ENCODE results near the gene ATP1A3.

Gene ATP1A3

GRCh38 chr19:41987141-41987860, 6.7 kb downstream of the ATP1A3 start:
- DNase-seq (ENCODE audit: low read depth in 2 of 2), result no peak

DNA sequence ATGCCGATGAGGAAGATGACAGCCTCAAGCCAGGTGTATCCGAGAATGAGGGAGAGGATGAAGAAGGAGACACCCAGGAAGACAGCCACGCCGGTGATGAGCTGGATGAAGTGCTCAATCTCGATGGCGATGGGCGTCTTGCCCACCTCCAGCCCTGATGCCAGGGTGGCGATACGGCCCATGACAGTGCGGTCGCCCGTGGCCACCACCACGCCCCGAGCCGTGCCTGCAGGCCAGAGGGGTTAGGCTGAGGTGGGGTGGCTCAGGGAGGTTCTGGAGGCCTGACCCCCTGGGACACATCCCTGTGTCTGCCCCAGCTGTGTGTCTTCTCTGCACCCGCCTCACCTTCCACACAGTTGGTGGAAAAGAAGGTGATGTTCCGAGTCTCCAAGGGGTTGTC, 9.1 kb downstream of the ATP1A3 start:
- no peak for DNase-seq (ENCODE audit: low read depth in 2 of 2)

DNA sequence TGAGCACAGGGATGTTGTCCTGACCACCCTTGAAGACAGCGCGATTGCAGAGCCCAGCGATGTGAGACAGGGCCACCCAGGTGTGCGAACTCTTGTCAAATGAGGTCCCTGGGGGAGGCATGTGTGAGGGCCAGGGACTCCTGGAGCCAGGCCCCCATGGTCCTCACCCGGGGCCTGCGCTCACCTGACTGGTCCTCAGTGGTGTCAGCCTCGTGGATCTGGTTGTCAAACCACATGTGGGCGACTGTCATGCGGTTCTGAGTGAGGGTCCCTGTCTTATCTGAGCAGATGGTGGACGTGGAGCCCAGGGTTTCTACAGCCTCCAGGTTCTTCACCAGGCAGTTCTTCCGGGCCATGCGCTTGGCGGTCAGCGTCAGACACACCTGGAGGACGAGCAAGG, 12.3 kb downstream of the ATP1A3 start:
- no peak for DNase-seq (ENCODE audit: low read depth in 2 of 2)

DNA sequence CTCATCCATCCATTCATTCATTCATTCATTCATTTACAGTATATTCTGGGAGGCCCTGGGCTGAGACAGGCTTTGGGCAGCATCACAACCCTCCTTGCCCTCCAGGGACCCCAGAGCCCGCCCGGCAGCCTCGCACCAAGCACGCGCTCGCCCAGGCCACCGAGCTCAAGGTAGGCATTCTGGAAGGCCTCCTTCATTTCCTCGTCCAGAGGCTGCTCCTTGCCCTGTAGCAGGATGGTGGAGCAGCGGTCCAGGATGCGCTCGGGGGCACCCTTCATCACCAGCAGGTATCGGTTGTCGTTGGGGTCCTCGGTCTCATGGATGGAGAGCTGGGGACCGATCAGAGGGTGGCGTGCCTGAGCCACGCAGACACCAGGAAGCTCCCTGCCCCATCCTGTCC, 15.6 kb downstream of the ATP1A3 start:
- no peak for DNase-seq (ENCODE audit: low read depth in 2 of 2)

GRCh38 chr19:41977916-41978315, 16.1 kb downstream of the ATP1A3 start:
- no peak for DNase-seq (ENCODE audit: low read depth in 2 of 2)

GRCh38 chr19:41974652-41975051, 19.4 kb downstream of the ATP1A3 start:
- no peak for DNase-seq (ENCODE audit: low read depth in 2 of 2)

DNA sequence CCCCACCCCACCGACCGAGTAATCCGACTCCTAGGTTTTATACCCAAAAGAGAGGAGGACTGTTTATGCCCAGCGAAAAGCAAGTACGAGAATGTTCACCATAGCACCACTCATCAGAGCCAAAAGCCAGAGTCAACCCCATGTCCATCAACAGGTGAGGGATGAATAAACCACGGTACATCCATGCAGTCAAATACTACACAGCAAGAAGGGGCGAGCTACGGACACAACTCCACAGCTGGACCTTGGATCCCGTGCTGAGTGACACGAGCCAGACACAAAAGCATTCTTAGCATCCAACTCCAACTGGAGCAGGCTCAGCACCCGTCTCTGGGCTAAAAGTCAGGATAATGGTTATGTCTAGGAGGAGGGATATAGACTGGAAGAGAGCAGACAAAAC, 22.7 kb downstream of the ATP1A3 start:
- DNase-seq (ENCODE audit: low read depth in 2 of 2), result no peak

- no peak for DNase-seq (ENCODE audit: low read depth in 2 of 2)
Observed at GRCh38 chr19:41969772-41970458, 24.1 kb downstream of the ATP1A3 start.

- no peak for DNase-seq (ENCODE audit: low read depth in 2 of 2)
Observed at GRCh38 chr19:41968751-41969595, 25.1 kb downstream of the ATP1A3 start.

GRCh38 chr19:41967054-41967783, 26.8 kb downstream of the ATP1A3 start:
- no peak for DNase-seq (ENCODE audit: low read depth in 2 of 2)

GRCh38 chr19:41965106-41965505, 28.9 kb downstream of the ATP1A3 start:
- no peak for DNase-seq (ENCODE audit: low read depth in 2 of 2)

DNA sequence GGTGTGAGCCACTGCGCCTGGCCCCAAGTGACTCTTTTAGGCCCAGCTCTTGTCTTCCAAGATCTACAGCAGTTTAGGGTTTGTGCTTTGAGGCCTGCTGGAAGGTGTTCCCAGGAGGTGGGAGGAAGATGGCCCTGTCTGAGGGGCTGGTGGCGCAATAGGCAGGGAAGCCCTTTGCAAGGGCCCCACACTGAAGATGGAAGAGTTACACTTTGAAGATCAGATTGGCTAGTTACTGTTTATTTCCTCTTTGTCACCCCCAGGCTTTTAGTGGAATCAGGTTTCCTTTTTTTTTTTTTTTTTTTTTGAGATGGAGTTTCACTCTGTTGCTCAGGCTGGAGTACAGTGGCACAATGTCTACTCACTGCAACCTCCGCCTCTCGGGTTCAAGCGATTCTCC, 33.1 kb downstream of the ATP1A3 start:
- DNase-seq (ENCODE audit: low read depth in 2 of 2), result no peak

DNA sequence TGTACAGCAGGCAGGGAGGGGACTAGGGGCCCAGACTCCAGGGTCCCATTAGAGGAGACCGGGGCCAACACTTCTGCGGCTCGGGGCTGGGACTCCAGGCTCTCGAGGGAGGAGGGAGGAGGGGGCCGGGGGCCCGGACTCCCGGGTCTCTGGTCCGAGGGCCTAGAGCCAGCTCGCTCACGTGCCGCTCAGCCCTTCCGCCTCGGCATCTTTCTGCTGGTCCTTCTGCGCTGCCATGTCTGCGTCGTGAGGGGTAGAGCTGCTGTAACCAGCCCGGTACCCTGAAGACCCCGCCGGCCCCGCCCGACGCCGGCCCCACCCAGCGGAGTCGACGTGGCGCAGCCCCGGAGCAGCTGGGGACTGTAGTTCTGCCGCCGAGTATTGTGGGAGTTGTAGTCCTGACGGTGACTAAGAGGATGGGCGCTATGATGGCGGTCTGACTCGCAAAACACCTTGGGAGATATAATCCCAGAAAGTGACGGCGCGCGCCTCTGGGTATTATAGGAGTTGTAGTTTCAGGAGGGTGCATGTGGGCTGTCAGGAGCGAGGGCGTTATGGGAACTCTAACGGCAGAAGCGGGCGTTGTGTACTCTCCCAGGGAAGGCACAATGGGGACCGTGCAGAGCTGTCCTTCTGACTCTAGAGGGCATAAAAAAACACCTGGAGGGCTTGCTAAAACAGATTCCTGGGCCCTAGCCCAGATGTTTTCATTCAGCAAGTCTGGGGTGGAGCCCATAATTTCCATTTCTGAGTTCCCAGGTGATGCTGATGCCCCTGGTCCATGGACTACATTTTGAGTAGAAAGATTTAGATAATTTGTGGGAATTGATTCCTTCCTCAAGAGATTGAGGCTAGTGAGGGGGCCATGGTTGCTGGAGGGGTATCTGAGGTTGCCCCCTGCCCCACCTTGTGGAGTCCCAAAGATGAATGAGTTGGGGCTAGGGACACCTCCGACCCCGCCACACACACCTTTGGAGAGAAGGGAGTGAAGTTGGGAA, 34.7 kb downstream of the ATP1A3 start, which contains the start of gene RABAC1:
Gene RABAC1 (minus strand): TSS at position 266 of the 998 bp plus-strand sequence. CDS start 29 bp downstream, at position 237.
- peak; percentile 74 to 76 for DNase-seq (ENCODE audit: low read depth in 2 of 2)

DNA sequence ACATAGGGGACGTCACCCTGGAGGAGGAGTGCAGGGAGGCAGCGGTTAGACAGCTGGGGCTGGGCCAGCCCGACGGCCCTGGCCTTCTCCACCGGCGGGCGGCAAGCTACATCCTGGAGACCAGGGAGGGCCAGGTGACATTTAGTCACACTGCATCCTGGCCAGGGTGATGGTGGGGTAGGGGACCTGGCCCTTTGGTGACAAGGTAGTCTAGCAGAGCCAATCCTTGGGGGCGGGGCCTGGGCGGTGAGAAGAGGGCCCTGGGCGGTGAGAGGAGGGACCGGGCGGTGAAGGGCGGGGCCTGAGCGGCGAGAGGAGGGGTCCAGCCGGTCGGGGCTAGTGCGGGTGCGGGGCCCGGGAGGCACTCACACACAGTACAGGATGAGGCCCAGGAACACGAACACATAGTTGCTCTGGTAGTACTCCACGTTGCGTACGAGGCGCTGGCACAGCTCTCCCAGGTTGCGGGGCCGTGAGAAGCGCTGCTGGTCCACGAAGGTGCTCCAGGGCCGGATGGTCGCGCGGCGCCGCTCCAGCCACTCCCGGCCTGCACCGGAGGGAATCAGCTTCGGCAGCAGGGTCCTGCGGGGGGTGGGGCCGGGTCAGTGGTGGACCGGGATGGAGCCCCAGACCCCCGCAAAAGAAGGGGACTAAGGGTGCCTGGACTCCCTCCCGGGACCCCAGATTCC, 35.5 kb downstream of the ATP1A3 start:
- no peak for DNase-seq (ENCODE audit: low read depth in 2 of 2)

DNA sequence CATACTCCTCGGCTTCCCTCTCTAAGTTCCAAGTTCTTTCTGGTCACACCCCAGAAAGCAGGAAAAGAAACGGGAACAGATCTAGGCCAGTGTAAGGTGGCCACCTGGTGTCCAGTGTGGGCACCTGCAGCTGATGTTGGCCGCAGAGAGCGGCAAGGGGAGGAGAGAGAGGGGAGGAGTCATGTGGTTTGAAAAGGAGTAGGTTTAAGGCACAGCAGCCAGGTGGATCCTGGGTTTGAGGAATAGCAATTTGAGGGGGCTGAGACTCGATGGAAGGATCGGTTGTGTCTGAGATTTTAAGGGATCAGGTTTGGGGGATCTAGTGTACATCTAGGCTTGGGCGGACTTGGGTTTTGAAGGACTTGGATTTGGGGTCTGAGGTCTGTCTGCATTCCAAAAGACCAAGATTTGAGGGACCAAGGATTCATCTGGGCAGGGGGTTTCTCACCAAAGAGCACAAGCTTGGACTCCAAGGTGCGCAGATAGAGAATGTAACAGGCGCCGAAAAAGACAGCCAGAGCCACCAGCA, 36.1 kb downstream of the ATP1A3 start:
- DNase-seq (ENCODE audit: low read depth in 2 of 2), result peak in 1 of 2 experiments; percentile 31

DNA sequence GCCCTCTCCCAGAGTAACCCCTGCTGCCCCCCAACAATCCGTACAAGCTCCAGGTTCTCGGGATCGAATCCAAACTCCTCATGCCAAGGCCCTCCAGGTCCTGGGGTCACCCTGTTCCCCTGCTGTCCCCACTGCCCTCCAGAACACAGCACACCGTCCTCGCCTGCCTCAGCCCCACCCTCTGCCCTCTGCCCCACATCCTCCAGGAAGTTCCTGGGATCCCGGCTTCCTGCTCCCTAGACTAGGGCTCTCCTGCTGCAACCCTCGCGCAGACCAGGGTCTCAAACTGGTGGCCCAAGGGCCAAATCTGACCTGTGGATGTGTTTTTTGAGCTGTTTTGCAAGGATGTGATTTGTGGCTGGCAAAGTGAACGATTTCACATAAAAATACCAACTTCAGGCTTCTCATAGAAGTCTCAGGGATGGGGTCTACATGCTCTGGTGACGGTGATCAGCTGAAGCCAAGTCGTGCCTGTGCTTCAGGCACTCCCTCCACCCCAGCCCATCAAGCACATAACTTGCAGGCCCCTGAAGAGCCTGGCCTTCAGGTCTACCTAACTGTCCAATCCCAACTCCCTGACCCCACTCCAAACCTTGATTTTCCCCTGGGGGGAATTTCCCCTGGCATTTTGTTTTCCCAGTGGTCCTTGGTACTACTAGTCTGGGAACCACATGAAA, 36.7 kb downstream of the ATP1A3 start:
- no peak for DNase-seq (ENCODE audit: low read depth in 2 of 2)

DNA sequence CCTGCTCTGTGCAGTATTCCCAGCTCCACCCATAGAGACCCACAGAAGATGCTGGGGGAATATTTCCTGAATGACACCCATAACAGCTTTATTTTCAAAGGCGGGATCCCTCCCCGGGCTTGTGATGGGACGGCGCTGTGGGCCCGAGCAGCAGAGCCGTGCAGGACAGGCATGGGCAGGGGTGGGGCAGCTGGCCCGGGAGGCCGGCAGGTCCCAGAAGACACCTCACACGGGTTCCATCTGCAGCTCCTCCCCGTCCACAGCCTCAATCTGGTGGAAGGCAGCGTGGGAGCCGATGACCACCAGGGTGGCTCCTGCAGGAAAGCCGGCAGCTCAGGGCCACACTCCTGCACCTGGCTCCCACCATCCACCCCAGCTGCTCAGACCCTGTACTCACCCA, 37.4 kb downstream of the ATP1A3 start:
- no peak for DNase-seq (ENCODE audit: low read depth in 2 of 2)

- DNase-seq (ENCODE audit: low read depth in 2 of 2), result no peak
Observed at GRCh38 chr19:41955521-41955920, 38.5 kb downstream of the ATP1A3 start.

DNA sequence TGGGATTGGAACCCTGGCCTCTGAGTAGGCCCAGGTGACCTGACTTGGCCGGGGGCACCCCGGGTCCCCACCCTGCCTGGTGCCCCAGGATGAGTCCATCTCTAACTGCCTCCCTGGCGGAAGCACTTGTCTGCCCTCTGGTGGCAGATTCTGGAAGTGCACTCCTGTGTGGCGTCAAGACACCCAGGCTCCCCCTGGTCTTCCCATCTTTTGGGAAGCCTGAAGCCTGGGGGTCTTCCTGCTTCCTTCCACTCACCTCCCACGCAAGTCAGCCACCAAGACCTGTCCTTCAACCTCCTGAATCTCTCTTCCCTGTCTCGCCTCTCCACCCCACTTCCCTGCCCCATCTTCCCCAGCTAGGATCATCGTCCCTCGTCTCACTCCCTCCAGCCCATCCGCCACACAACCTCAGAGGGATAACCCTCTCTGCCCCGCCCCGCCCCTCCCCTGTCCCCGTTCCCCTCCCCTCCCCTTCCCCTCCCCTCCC, 42.3 kb downstream of the ATP1A3 start:
- no peak for DNase-seq (ENCODE audit: low read depth in 2 of 2)

All from fibroblast of skin of left biceps (primary cell).